NCI-H1092 treated with DMSO at 0.1 percent for 48 hours (cell line): Measurements from ENCODE around the gene MBOAT7.
"Not testable (repeated sequence)": the region's sequence is repeated elsewhere in the genome, so short reads cannot be mapped to it uniquely, and the experiment has no call there.

Source experiments
- DNase-seq: peaks from one replicate; lab custom pipeline; 2025; lab: John Stamatoyannopoulos, UW

Gene MBOAT7

GRCh38 chr19:54189145-54189734 lies at the start of gene MBOAT7:
Gene MBOAT7, minus strand, starts transcription at chr19:54189580. Its CDS starts 1,072 bp downstream, at chr19:54188508.
- DNase-seq: no peak

- DNase-seq: no peak
Observed at GRCh38 chr19:54233941-54234340, 44.6 kb upstream of the MBOAT7 start.

- peak; percentile 61 for DNase-seq
Observed at GRCh38 chr19:54231077-54231931, 41.9 kb upstream of the MBOAT7 start.

GRCh38 chr19:54230031-54230430 lies 40.7 kb upstream of the MBOAT7 start:
- DNase-seq: no peak

- no peak for DNase-seq
Observed at GRCh38 chr19:54229146-54229545, 39.8 kb upstream of the MBOAT7 start.

GRCh38 chr19:54224619-54225018 lies 35.2 kb upstream of the MBOAT7 start:
- not testable (repeated sequence) for DNase-seq

- DNase-seq: not testable (repeated sequence)
Observed at GRCh38 chr19:54223937-54224281, 34.5 kb upstream of the MBOAT7 start.

GRCh38 chr19:54223277-54223936 lies 34.0 kb upstream of the MBOAT7 start:
- DNase-seq: not testable (repeated sequence)

GRCh38 chr19:54222474-54223276 lies 33.3 kb upstream of the MBOAT7 start, which contains the start of gene LILRB3:
Gene LILRB3, minus strand, starts transcription at chr19:54223007. Its CDS starts 31 bp downstream, at chr19:54222976.
- not testable (repeated sequence) for DNase-seq

- DNase-seq: not testable (repeated sequence)
Observed at GRCh38 chr19:54221947-54222346, 32.6 kb upstream of the MBOAT7 start.

- not testable (repeated sequence) for DNase-seq
Observed at GRCh38 chr19:54219702-54220101, 30.3 kb upstream of the MBOAT7 start.

- no peak for DNase-seq
Observed at GRCh38 chr19:54218960-54219661, 29.7 kb upstream of the MBOAT7 start.

GRCh38 chr19:54218259-54218658 lies 28.9 kb upstream of the MBOAT7 start:
- no peak for DNase-seq

GRCh38 chr19:54217517-54218247 lies 28.3 kb upstream of the MBOAT7 start:
- not testable (repeated sequence) for DNase-seq

- no peak for DNase-seq
Observed at GRCh38 chr19:54216869-54217268, 27.5 kb upstream of the MBOAT7 start.

- DNase-seq: not testable (repeated sequence)
Observed at GRCh38 chr19:54214734-54215133, 25.4 kb upstream of the MBOAT7 start.

- not testable (repeated sequence) for DNase-seq
Observed at GRCh38 chr19:54214217-54214616, 24.8 kb upstream of the MBOAT7 start.

- no peak for DNase-seq
Observed at GRCh38 chr19:54211235-54211634, 21.9 kb upstream of the MBOAT7 start.

GRCh38 chr19:54209811-54210494 lies 20.6 kb upstream of the MBOAT7 start:
- peak; percentile 81 for DNase-seq
